ENCODE results near the gene TRMU. TPM values are rescaled to one million over a fixed set of nuclear protein-coding genes. Genes with fewer than 3 reads are reported as not detected.
"Not testable (repeated sequence)": the region's sequence is repeated elsewhere in the genome, so short reads cannot be mapped to it uniquely, and the experiment has no call there.

The TRMU gene
- total and polyA plus RNA-seq, 4 donors, result 24.1 to 42.3 (median 34.0) TPM

- Histone ChIP-seq H3K4me1 (ENCODE audit: control insufficient read depth in 5 of 5, insufficient read depth in 5 of 5, low read length in 5 of 5) (no peaks in the 10 kb centered on the region), H3K27me3 (ENCODE audit: control insufficient read depth in 3 of 3, insufficient read depth in 3 of 3, low read length in 2 of 3) (no peaks in the 10 kb centered on the region), H3K4me3 (no peak overlapping the region), H3K9me3 (ENCODE audit: control insufficient read depth in 4 of 4, insufficient read depth in 3 of 4, low read length in 3 of 4) (no peaks in the 10 kb centered on the region), H3K27ac (ENCODE audit: low read depth in 1 of 2, low read length in 1 of 2) (no peak overlapping the region), H3K9ac (ENCODE audit: insufficient read depth in 1 of 2, low read length in 2 of 2) (no peak overlapping the region), H3K36me3 (ENCODE audit: control insufficient read depth in 4 of 4, insufficient read depth in 4 of 4, low read length in 4 of 4) (peaks cover 0 to 7% (median under 1%) of the 10 kb centered on the region in 4 donors)
- no peak for TF ChIP-seq CTCF (IDR thresholded peaks at IDR 0.05; ENCODE audit: control extremely low read depth, extremely low read depth)
- WGBS, 2 donors, result 96 to 97% methylated on average over 22 to 23 of the region's 23 CpGs
- no peak for DNase-seq
- ATAC-seq (ENCODE audit: insufficient read depth, low FRiP score), result no peak
These were observed 27.1 kb upstream of the TRMU start for GRCh38 chr22:46308283-46308988.

- Histone ChIP-seq H3K36me3 (ENCODE audit: control insufficient read depth in 4 of 4, insufficient read depth in 4 of 4, low read length in 4 of 4) (peaks cover 0 to 7% (median 3%) of the 10 kb centered on the region in 4 donors), H3K9ac (ENCODE audit: insufficient read depth in 1 of 2, low read length in 2 of 2) (no peak overlapping the region), H3K4me3 (no peak overlapping the region), H3K27ac (ENCODE audit: low read depth in 1 of 2, low read length in 1 of 2) (no peak overlapping the region), H3K9me3 (ENCODE audit: control insufficient read depth in 4 of 4, insufficient read depth in 3 of 4, low read length in 3 of 4) (no peaks in the 10 kb centered on the region), H3K4me1 (ENCODE audit: control insufficient read depth in 5 of 5, insufficient read depth in 5 of 5, low read length in 5 of 5) (no peaks in the 10 kb centered on the region), H3K27me3 (ENCODE audit: control insufficient read depth in 3 of 3, insufficient read depth in 3 of 3, low read length in 2 of 3) (no peaks in the 10 kb centered on the region)
- WGBS, 2 donors, result 96 to 99% methylated on average over 15 of the region's 15 CpGs
- no peak for DNase-seq
- no peak for ATAC-seq (ENCODE audit: insufficient read depth, low FRiP score)
- no peak for TF ChIP-seq CTCF (IDR thresholded peaks at IDR 0.05; ENCODE audit: control extremely low read depth, extremely low read depth)
These were observed 25.9 kb upstream of the TRMU start for GRCh38 chr22:46309526-46310085.

- H3K27me3 ChIP-seq (ENCODE audit: control insufficient read depth in 3 of 3, insufficient read depth in 3 of 3, low read length in 2 of 3), result no peaks in the 10 kb centered on the region
- no peak for ATAC-seq (ENCODE audit: insufficient read depth, low FRiP score)
- WGBS, 2 donors, result 96 to 98% methylated on average over 8 of the region's 8 CpGs
These were observed 23.5 kb upstream of the TRMU start for GRCh38 chr22:46312056-46312455.

GRCh38 chr22:46312848-46313247, 22.7 kb upstream of the TRMU start:
- H3K9me3 ChIP-seq (ENCODE audit: control insufficient read depth in 4 of 4, insufficient read depth in 3 of 4, low read length in 3 of 4); DNase-seq; H3K4me1 ChIP-seq (ENCODE audit: control insufficient read depth in 5 of 5, insufficient read depth in 5 of 5, low read length in 5 of 5); H3K27me3 ChIP-seq (ENCODE audit: control insufficient read depth in 3 of 3, insufficient read depth in 3 of 3, low read length in 2 of 3); H3K36me3 ChIP-seq (ENCODE audit: control insufficient read depth in 4 of 4, insufficient read depth in 4 of 4, low read length in 4 of 4); H3K9ac ChIP-seq (ENCODE audit: insufficient read depth in 1 of 2, low read length in 2 of 2); H3K27ac ChIP-seq (ENCODE audit: low read depth in 1 of 2, low read length in 1 of 2); ATAC-seq (ENCODE audit: insufficient read depth, low FRiP score); H3K4me3 ChIP-seq: not testable (repeated sequence)
- 95 to 99% methylated on average over 1 to 2 of the region's 2 CpGs for WGBS, 2 donors

More at GRCh38 chr22:46312056-46312455, 23.5 kb upstream of the TRMU start:
- no peak for DNase-seq
- H3K4me1 ChIP-seq (ENCODE audit: control insufficient read depth in 5 of 5, insufficient read depth in 5 of 5, low read length in 5 of 5), result no peaks in the 10 kb centered on the region
- no peak overlapping the region for H3K9ac ChIP-seq (ENCODE audit: insufficient read depth in 1 of 2, low read length in 2 of 2)
- H3K27ac ChIP-seq (ENCODE audit: low read depth in 1 of 2, low read length in 1 of 2), result no peak overlapping the region
- peaks cover 0 to 10% (median 3%) of the 10 kb centered on the region in 4 donors for H3K36me3 ChIP-seq (ENCODE audit: control insufficient read depth in 4 of 4, insufficient read depth in 4 of 4, low read length in 4 of 4)
- H3K9me3 ChIP-seq (ENCODE audit: control insufficient read depth in 4 of 4, insufficient read depth in 3 of 4, low read length in 3 of 4), result no peaks in the 10 kb centered on the region
- H3K4me3 ChIP-seq, result no peak overlapping the region
- no peak for TF ChIP-seq CTCF (IDR thresholded peaks at IDR 0.05; ENCODE audit: control extremely low read depth, extremely low read depth)

All from lung (tissue), 12 donors.